Mammary epithelial cell (primary cell): Measurements from ENCODE around the gene DUSP22.

ENCODE experiments used
- EZH2 ChIP-seq: IDR thresholded peaks from 2 replicates; pipeline ENCODE4 v1.6.1; 2012; ENCODE audit warnings: low read length, inconsistent platforms, borderline replicate concordance
- TF ChIP-seq, protein P1 (sequence below), 2 donors: IDR thresholded peaks in 1 of 2; conservative IDR thresholded peaks in 1 of 2; 2 replicates each; pipeline ENCODE4 v1.5.1; 2011 to 2012; ENCODE audit warnings: inconsistent platforms in 2 of 2, low read length in 2 of 2, mild to moderate bottlenecking in 2 of 2, control low read depth in 1 of 2, low read depth in 1 of 2; ENCODE audit not compliant: insufficient read depth in 1 of 2; ENCODE audit errors: extremely low read depth in 1 of 2

GRCh38 chr6:352474-352873 lies 60.2 kb downstream of the DUSP22 start:
- no peak for TF ChIP-seq EZH2
- TF ChIP-seq, protein P1, sequence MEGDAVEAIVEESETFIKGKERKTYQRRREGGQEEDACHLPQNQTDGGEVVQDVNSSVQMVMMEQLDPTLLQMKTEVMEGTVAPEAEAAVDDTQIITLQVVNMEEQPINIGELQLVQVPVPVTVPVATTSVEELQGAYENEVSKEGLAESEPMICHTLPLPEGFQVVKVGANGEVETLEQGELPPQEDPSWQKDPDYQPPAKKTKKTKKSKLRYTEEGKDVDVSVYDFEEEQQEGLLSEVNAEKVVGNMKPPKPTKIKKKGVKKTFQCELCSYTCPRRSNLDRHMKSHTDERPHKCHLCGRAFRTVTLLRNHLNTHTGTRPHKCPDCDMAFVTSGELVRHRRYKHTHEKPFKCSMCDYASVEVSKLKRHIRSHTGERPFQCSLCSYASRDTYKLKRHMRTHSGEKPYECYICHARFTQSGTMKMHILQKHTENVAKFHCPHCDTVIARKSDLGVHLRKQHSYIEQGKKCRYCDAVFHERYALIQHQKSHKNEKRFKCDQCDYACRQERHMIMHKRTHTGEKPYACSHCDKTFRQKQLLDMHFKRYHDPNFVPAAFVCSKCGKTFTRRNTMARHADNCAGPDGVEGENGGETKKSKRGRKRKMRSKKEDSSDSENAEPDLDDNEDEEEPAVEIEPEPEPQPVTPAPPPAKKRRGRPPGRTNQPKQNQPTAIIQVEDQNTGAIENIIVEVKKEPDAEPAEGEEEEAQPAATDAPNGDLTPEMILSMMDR (conservative IDR thresholded peaks at IDR 0.05 in 1 of 2, IDR thresholded peaks at IDR 0.05 in 1 of 2; ENCODE audit: extremely low read depth in 1 of 2, insufficient read depth in 1 of 2, low read depth in 1 of 2, low read length in 2 of 2): no peak
